ENCODE data around the gene MDFIC. TPM values are rescaled to one million over a fixed set of nuclear protein-coding genes. Genes with fewer than 3 reads are reported as not detected.
A peak's percentile ranks its signal among the peaks of the same experiment; 100 is the strongest.

MDFIC gene
- total RNA-seq, 2 experiments from 2014 or later, result 85.8 to 90.7 TPM

DNA sequence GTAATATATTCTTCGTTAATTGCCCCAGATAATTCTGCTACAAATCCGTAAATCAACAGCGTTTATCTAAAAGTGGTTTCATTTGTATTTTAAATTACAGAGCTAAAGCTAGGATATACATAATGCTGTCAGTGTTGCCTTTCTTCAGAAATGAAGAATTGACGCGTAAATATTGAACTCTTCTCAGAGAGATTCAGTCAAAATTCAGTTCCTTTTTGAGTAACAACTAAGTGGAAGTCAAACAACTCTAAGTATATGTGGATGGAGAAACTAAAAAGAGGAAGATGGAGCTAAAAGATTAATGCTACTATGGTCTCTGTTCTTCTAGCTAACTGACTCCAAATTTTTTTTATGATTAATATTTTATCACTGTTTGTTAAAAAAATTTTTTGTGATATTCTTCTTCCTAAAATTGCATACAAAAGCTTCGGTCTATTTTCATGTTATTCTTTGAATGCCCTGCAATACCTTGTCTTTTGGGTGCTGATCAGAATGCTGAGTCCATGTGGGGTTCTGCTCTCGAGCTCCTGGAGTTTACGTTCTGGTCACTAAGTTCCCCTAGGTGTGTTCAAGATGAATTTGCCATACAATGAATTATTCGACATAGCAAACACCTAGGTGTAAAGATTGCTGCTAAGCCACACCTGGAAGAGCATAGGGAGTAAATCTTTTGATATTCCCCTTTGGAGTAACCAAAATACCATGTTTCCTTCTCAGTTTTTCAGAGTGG lies 20.7 kb downstream of the MDFIC start:
- ChIA-PET POLR2A (interaction anchor here (0.8 to 1.5 kb wide), 4 partner anchors 11 to 20 kb away, joined by 4 to 6 read pairs (median 4); no protein-coding TSS in a partner anchor), CTCF (interaction anchor here (1.0 to 1.5 kb wide), 2 partner anchors 15 to 274 kb away, joined by 3 read pairs; no protein-coding TSS in a partner anchor)
- H3K36me3 Mint-ChIP-seq (ENCODE audit: low read depth), result peaks cover 72% of the 10 kb centered on the region
- no peaks in the 10 kb centered on the region for H3K27me3 Mint-ChIP-seq
- DNase-seq, result no peak
- H3K4me1 Mint-ChIP-seq, result peaks cover 47% of the 10 kb centered on the region
- no peak overlapping the region for H3K27ac Mint-ChIP-seq
- H3K4me3 Mint-ChIP-seq, result no peak overlapping the region
- no peaks in the 10 kb centered on the region for H3K9me3 Mint-ChIP-seq

DNA sequence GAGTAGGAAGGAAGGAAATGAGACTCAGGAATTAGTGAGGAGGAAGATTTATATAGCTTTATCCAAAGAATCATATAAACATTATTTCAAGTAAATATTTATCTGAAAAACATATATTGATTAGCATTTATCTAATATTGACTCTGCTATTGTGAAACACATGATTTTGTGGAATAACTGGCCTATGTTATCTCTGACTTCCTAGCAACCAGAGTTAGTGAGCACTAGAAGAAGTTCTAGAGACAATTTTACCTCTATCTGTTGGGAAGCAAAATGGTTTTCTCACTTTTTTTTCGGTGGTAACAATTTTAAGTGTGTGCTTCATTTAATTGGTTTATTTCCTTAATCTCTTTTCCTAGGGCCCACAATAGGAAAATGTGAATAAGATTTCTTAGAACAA lies 21.6 kb downstream of the MDFIC start:
- peaks cover 81% of the 10 kb centered on the region for H3K36me3 Mint-ChIP-seq (ENCODE audit: low read depth)
- H3K27ac Mint-ChIP-seq, result no peak overlapping the region
- POLR2A ChIA-PET, result interaction anchor here (1.5 kb wide), 1 partner anchor 19 kb away, joined by 4 read pairs; no protein-coding TSS in a partner anchor
- CTCF ChIA-PET, result interaction anchor here (1.7 kb wide), 1 partner anchor 78 kb away, joined by 4 read pairs; no protein-coding TSS in a partner anchor
- no peaks in the 10 kb centered on the region for H3K9me3 Mint-ChIP-seq
- H3K4me1 Mint-ChIP-seq, result peaks cover 55% of the 10 kb centered on the region
- no peak overlapping the region for H3K4me3 Mint-ChIP-seq
- H3K27me3 Mint-ChIP-seq, result no peaks in the 10 kb centered on the region
- DNase-seq, result no peak

DNA sequence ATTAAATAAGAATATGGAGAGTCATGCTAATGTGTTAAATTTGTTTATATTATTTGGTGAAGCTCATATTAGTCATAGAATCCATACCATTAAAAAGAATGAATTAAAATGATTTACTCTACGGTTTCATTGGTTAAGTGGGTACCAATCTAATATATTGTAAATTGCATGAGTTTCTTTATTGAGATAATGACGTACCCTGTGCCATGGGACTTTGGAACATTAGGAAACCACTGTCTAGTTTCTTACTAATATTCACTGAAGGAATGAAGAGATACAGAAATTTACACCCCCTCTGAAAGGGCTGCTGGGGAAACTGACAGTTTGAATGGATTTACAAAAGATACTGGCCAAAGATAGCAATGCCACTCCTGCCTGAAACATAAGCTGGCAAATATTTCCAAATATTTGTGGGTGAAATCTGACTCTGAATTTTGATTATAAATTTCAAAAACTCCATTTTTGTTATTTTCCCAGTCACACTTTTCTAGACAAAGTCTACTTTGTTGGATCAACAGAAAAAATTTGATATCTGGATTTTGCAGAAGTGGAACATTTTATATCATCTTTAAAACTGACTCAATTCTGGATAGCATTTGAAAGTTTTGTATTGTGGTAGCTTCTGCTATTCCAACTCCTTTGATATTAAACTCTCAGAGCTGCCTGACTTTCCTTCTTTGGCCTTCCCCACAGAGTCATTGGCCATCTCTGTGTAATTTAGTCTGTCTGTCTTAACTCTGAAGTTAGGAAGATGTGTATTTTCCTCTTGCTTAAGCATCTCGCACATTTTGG lies 22.3 kb downstream of the MDFIC start:
- Mint-ChIP-seq H3K27ac (no peak overlapping the region), H3K9me3 (no peaks in the 10 kb centered on the region), H3K4me1 (peaks cover 60% of the 10 kb centered on the region), H3K36me3 (ENCODE audit: low read depth) (peaks cover 87% of the 10 kb centered on the region), H3K27me3 (no peaks in the 10 kb centered on the region), H3K4me3 (no peak overlapping the region)
- DNase-seq, result no peak
- POLR2A ChIA-PET, result interaction anchor here (1.7 kb wide), 1 partner anchor 20 kb away, joined by 8 read pairs; no protein-coding TSS in a partner anchor
- CTCF ChIA-PET, result interaction anchor here (1.7 kb wide), 1 partner anchor 79 kb away, joined by 4 read pairs; no protein-coding TSS in a partner anchor

DNA sequence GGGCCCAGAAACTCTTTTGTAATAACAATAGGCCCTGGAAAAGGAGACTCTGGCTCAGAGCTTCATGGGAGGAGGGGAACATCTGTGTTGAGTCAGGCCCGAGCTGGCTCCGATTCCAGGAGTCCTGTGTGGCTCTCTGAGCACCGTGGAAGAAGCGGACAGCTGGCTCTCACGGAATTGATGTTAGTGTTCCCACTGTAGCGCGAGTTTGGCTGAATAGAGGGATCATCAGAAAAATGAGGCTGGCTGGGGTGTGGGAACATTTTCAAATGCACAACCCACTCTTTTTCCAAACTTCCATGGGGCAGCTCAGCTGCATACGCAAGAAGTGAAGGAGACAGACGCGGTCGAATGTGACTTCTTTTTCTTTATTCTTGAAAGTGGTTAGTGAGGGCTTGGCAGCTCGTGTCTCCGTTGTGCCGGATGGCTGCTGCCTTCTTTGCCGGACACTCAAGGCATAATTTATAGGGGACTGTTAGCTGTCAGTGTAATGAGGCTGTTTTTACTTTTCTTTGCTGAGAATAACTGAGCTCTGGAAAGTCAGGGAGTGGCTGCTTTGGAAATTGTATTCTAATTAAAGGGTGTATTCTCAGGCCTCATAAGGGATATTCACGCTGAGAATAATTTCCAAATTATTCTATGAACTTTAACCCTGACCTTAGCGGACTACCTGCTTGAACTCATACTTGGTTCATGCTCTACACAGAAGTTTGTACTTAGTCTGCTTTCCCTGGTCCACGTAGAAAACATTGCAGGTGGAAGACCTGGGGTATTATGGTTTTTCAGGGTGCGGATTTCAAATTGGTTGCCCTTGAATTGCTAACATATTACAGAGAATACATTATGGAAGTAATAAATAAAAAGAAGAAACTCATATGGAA lies 23.1 kb downstream of the MDFIC start:
- Mint-ChIP-seq H3K27ac (no peak overlapping the region), H3K4me1 (peaks cover 64% of the 10 kb centered on the region), H3K9me3 (no peaks in the 10 kb centered on the region), H3K4me3 (no peak overlapping the region), H3K27me3 (no peaks in the 10 kb centered on the region), H3K36me3 (ENCODE audit: low read depth) (peaks cover 91% of the 10 kb centered on the region)
- ChIA-PET CTCF (interaction anchor here (1.7 kb wide), 1 partner anchor 80 kb away, joined by 4 read pairs; no protein-coding TSS in a partner anchor), POLR2A (interaction anchor here (1.7 kb wide), 1 partner anchor 21 kb away, joined by 8 read pairs; no protein-coding TSS in a partner anchor)
- DNase-seq, result no peak

GRCh38 chr7:114949231-114949630 lies 27.3 kb downstream of the MDFIC start:
- H3K27ac Mint-ChIP-seq, result peak overlapping the region; percentile 40

GRCh38 chr7:114952296-114952695 lies 30.4 kb downstream of the MDFIC start:
- H3K4me3 Mint-ChIP-seq, result no peak overlapping the region
- H3K36me3 Mint-ChIP-seq (ENCODE audit: low read depth), result peaks cover 69% of the 10 kb centered on the region
- ChIA-PET POLR2A (interaction anchor here (1.6 kb wide), 1 partner anchor 56 kb away, joined by 3 read pairs; no protein-coding TSS in a partner anchor), CTCF (interaction anchor here (0.6 to 1.4 kb wide), 2 partner anchors 28 to 87 kb away, joined by 3 read pairs; no protein-coding TSS in a partner anchor)
- DNase-seq, result no peak
- H3K9me3 Mint-ChIP-seq, result no peaks in the 10 kb centered on the region
- no peaks in the 10 kb centered on the region for H3K27me3 Mint-ChIP-seq
- H3K4me1 Mint-ChIP-seq, result peaks cover 53% of the 10 kb centered on the region
- H3K27ac Mint-ChIP-seq, result no peak overlapping the region

More at GRCh38 chr7:114949231-114949630, 27.3 kb downstream of the MDFIC start:
- Mint-ChIP-seq H3K4me3 (no peak overlapping the region), H3K27me3 (no peaks in the 10 kb centered on the region), H3K9me3 (no peaks in the 10 kb centered on the region), H3K4me1 (peaks cover 42% of the 10 kb centered on the region), H3K36me3 (ENCODE audit: low read depth) (peaks cover 74% of the 10 kb centered on the region)
- ChIA-PET CTCF (no interaction called here), POLR2A (interaction anchor here (1.4 to 1.8 kb wide), 2 partner anchors 9 to 17 kb away, joined by 3 to 4 read pairs; no protein-coding TSS in a partner anchor)
- DNase-seq, result no peak

DNA sequence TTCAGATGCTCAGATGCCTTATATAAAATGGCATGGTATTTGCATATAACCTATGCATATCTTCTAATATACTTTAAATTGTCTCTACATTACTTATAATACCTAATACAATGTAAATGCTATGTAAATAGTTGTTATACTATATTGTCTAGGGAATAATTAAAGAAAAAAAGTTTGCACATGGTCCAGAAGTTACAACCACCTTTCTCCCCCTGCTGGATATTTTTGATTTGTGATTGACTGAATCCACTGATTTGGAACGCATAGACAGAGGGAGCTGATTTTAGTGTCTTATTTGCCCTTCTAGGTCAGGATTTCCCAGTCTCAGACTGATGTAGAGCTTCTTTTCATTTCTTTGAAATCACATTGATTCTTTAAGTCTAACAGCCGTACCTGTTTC lies 31.8 kb downstream of the MDFIC start:
- ChIA-PET POLR2A (interaction anchor here (0.9 to 1.2 kb wide), 2 partner anchors 15 to 30 kb away, joined by 3 to 5 read pairs; no protein-coding TSS in a partner anchor), CTCF (interaction anchor here (1.4 kb wide), 1 partner anchor 30 kb away, joined by 3 read pairs; no protein-coding TSS in a partner anchor)
- DNase-seq, result no peak
- Mint-ChIP-seq H3K4me1 (peaks cover 43% of the 10 kb centered on the region), H3K27me3 (no peaks in the 10 kb centered on the region), H3K27ac (no peak overlapping the region), H3K36me3 (ENCODE audit: low read depth) (peaks cover 55% of the 10 kb centered on the region), H3K4me3 (no peak overlapping the region), H3K9me3 (no peaks in the 10 kb centered on the region)

DNA sequence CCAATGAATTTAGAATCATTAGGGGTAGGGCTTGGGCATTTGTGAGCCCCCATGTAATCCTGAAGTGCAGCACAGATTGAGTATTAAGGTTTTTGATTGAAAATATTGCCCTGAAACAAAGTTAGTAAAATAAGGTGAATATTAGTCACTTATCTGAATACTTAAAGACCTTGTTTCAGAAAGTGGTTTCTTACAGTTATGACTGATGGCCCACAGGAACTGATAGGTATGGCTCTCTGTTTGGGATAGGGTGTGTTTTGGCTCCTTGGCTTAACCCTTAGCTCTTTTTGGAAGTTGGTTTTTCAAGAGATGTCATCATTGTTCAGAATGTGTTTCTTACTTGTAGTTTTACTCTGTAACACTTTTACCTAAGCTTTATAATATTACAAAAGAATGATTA lies 34.8 kb downstream of the MDFIC start:
- no peak for DNase-seq
- Mint-ChIP-seq H3K27me3 (no peaks in the 10 kb centered on the region), H3K36me3 (ENCODE audit: low read depth) (peaks cover 54% of the 10 kb centered on the region), H3K4me1 (peaks cover 44% of the 10 kb centered on the region), H3K9me3 (peaks cover 2% of the 10 kb centered on the region), H3K4me3 (no peak overlapping the region), H3K27ac (no peak overlapping the region)
- ChIA-PET POLR2A (no interaction called here), CTCF (interaction anchor here (0.9 kb wide), 1 partner anchor 17 kb away, joined by 3 read pairs; no protein-coding TSS in a partner anchor)

DNA sequence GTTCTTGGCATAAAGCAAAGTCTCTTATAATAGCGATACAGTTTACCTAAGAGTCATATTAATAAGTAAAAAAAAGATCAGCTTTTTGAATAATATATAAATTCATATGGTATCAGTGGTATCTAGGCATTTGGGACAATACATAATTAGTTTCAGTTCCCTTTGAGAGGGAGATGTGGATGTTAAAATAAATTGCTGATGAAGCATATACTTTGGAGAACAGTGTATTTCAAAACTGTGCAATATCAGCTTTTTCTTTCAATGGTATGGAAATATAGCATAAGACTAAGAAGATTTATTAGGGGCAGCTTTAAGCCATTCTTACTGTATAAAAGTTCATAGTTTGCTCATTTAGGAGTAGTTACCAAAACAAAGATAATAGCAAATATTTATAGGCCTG lies 35.5 kb downstream of the MDFIC start:
- POLR2A ChIA-PET, result interaction anchor here (1.1 kb wide), 1 partner anchor 51 kb away, joined by 5 read pairs; no protein-coding TSS in a partner anchor
- no peaks in the 10 kb centered on the region for H3K27me3 Mint-ChIP-seq
- H3K9me3 Mint-ChIP-seq, result peaks cover 2% of the 10 kb centered on the region
- no peak for DNase-seq
- peaks cover 49% of the 10 kb centered on the region for H3K4me1 Mint-ChIP-seq
- CTCF ChIA-PET, result interaction anchor here (0.9 kb wide), 1 partner anchor 17 kb away, joined by 3 read pairs; no protein-coding TSS in a partner anchor
- no peak overlapping the region for H3K27ac Mint-ChIP-seq
- H3K36me3 Mint-ChIP-seq (ENCODE audit: low read depth), result peaks cover 54% of the 10 kb centered on the region
- no peak overlapping the region for H3K4me3 Mint-ChIP-seq

- Mint-ChIP-seq H3K4me3 (no peak overlapping the region), H3K27me3 (no peaks in the 10 kb centered on the region), H3K9me3 (peaks cover 2% of the 10 kb centered on the region), H3K4me1 (peaks cover 49% of the 10 kb centered on the region), H3K36me3 (ENCODE audit: low read depth) (peaks cover 52% of the 10 kb centered on the region), H3K27ac (no peak overlapping the region)
- CTCF ChIA-PET, result no interaction called here
- POLR2A ChIA-PET, result interaction anchor here (1.8 kb wide), 1 partner anchor 49 kb away, joined by 7 read pairs; no protein-coding TSS in a partner anchor
- DNase-seq, result no peak
Measured at GRCh38 chr7:114959931-114960330, 38.0 kb downstream of the MDFIC start.

DNA sequence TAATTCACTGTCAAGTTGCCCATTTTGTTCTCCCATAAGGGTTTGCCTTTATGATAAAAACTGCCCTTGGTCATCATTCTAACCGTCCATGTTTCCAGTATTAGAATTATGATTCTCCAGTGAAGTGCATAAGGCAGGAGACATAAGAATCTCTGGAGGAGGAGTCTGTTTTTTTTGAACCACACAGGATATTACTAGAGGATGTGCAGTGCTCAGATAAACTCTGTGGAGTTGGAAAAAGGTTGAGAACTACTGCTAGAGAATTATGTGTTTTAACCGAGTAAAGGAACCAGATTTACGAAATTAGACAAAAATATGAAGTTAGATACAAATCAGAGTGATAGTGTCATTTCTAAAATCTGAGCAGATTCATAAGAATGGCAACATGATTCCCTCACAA lies 40.5 kb downstream of the MDFIC start:
- DNase-seq, result no peak
- CTCF ChIA-PET, result no interaction called here
- POLR2A ChIA-PET, result no interaction called here
- H3K9me3 Mint-ChIP-seq, result peaks cover 2% of the 10 kb centered on the region
- H3K27me3 Mint-ChIP-seq, result no peaks in the 10 kb centered on the region
- no peak overlapping the region for H3K4me3 Mint-ChIP-seq
- H3K36me3 Mint-ChIP-seq (ENCODE audit: low read depth), result peaks cover 59% of the 10 kb centered on the region
- peaks cover 50% of the 10 kb centered on the region for H3K4me1 Mint-ChIP-seq
- H3K27ac Mint-ChIP-seq, result no peak overlapping the region

GRCh38 chr7:114966156-114966555 lies 44.3 kb downstream of the MDFIC start:
- peaks cover 57% of the 10 kb centered on the region for H3K36me3 Mint-ChIP-seq (ENCODE audit: low read depth)
- no peaks in the 10 kb centered on the region for H3K27me3 Mint-ChIP-seq
- ChIA-PET CTCF (no interaction called here), POLR2A (no interaction called here)
- DNase-seq, result no peak
- H3K27ac Mint-ChIP-seq, result no peak overlapping the region
- H3K4me1 Mint-ChIP-seq, result peaks cover 49% of the 10 kb centered on the region
- H3K9me3 Mint-ChIP-seq, result no peaks in the 10 kb centered on the region
- no peak overlapping the region for H3K4me3 Mint-ChIP-seq

Measured in activated CD4-positive, alpha-beta memory T cell treated with anti-CD3 and anti-CD28 coated beads, Interleukin-2, amount 10 ng/mL, durations not matched to agents 7 days and 5 days (primary cell).